ENCODE measurements around the gene HDAC10.

HDAC10 gene, protein sequence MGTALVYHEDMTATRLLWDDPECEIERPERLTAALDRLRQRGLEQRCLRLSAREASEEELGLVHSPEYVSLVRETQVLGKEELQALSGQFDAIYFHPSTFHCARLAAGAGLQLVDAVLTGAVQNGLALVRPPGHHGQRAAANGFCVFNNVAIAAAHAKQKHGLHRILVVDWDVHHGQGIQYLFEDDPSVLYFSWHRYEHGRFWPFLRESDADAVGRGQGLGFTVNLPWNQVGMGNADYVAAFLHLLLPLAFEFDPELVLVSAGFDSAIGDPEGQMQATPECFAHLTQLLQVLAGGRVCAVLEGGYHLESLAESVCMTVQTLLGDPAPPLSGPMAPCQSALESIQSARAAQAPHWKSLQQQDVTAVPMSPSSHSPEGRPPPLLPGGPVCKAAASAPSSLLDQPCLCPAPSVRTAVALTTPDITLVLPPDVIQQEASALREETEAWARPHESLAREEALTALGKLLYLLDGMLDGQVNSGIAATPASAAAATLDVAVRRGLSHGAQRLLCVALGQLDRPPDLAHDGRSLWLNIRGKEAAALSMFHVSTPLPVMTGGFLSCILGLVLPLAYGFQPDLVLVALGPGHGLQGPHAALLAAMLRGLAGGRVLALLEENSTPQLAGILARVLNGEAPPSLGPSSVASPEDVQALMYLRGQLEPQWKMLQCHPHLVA

GRCh38 chr22:50250555-50251476 is at the start of gene HDAC10:
Gene HDAC10 (minus strand): TSS chr22:50251265. CDS start chr22:50251032, 233 bp downstream.
- DNase-seq: peak; percentile 61

DNA sequence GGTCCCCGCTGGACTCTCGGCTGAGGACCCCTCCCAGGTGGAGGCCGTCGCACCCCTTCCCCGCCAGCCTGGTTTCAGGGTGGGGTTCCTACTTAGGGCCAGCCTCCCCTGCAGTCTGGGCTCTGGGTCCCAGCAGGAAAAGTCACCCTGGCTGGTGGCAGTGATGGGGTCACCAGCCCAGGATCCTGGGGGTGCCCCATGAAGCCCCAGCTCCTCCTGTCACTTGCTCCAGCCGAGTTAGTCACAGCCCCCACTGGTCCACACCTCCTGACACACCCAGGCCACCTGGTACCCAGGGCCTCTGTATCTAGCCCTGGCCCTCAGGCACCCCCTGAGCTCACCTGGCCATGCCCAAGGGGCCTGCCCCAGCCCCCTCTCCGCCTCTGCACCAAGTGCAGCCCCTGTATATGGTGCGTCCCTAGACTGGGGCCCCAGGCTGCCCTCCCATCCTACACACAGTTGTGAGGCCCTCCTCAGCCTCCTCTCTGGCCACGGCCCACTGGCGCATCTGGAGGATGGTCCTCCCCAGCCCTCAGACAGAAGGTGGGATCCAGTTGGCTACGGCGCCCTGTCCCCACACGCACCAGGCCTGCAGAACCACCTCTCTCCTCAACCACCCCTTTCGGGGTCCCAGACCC is 49.7 kb upstream of the HDAC10 start:
- no peak for DNase-seq

DNA sequence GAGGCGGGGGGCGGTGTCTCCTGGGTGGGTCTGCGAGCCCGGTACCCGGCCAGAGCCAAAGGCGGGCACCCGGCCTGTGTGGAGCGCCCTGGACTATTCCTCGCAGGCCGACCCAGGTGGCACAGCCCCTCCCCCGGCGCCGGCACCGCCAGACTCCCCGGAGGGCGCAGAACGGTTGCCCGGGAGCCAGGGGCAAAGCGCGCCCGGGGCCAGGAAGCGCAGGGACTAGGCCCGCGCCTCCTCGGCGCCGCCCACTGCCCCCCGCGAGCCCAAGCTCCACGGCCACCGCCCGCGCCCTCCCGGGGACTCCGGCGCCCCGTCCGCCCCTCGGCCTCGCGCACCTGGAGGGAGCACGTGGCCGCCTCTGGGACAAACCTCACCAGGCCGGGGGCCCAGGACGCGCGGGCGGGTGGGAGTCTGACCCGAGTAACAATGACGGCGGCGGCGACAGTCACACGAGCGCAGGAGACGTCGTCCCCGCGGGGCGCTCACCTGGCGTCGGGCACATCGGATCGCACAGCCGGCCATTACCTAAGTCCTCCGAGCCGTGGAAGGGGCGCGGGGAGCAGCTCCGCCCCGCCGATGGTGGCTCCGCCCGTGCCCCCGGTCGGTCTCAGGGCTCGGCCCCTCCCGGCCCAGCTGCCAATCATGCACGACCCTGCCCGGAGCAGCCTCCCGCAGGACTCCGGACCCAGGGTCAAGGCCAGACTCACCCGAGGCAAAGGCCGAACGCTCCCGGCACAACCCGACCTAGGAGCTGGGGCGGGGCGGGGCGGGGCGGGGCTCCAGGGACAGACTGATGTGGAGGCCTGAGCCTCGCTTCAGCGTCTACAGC is 48.9 kb upstream of the HDAC10 start:
- DNase-seq: peak; percentile 26

GRCh38 chr22:50298937-50299784 is 48.1 kb upstream of the HDAC10 start:
- no peak for DNase-seq

DNA sequence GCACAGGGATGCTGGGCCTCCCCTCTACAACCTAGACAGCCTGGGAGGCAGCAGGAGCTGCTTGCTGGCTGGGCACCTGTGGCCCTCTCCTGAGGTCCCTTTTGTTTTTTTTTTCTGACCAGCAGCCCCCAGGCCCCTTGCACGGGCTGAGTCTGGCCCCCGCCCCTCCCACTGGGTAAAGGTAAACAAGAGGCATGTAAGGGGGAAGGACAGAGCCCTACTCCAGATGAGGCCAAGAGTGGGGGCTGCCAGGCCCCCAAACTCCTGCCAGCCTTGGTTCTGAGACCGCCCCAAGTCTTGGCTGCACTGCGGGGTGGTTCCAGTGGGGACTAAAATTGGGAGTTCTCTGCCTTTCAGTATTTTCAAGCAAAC is 47.2 kb upstream of the HDAC10 start:
- DNase-seq: no peak

DNA sequence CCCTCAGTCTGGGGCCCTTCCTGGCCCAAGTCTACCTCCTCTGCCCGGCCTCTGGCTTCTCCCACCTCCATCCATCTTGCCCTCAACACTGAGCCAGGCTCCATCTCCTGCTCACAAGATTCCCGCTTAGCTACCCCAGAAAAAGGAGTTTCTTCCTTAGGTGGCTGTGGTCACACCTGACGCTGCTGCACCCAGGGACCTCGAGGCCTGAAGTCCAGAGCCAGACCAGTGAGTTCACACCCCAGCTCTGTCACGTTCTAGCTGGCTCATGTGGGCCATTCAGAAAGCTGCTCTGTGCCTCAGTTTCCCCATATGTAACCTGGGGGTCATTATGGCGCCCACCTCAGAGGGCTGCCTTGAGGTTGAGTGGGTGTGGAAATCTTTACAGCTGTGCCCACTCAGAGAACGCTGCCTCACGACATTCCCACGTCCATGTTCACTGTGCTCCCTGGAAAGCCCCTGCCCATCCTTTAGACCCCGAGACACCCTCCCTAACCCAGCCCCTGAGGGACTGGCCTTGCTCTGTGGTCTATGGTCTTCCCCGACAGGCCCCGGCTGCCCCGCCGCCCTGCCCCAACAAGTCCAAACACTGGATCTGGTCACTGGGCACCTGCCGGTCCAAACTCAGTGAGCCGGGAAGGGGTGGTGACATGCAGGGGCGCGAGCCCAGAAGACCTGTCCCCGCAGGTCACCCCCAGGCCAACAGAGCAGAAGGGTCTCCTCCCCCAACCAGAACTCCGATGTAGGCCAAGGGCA is 46.6 kb upstream of the HDAC10 start:
- no peak for DNase-seq

DNA sequence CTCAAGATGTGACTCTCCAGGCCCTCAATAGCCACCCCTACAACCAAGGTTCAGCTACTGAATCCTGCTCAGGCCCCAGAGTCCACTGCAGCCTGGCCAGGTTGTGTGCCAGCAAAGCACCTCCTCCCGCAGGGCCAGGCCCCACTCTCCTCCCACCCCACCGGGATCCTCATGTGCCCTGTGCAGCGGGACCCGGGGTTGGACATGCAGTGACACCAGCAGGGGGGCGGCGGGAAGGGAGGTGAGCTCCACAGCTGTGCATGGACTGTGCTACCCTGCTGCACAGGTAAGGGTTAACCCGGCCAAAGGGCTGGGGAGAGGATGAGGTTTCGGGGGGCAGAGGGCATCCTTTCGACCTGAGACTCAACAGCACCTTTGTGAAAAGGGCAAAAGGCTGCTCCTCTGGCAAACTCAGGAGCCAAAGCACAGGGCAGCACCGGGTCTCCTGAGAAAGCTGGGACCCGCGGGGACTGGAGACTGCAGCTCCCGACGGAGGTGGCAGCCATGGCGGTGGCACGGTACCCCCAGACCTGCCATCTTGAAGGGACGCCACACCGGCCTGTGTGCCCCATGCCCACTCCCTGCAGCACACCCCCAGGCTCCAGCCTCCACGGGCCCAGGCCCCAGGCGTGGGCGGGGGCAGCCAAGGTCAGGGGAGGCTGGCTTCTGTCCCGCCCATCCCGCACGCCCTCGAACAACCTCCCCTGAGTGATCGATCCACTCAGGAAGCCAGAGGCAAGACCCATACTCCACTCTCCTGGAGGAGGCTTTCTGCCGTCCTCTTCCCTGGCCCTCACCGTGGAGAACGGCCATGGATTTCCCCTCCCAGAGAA is 45.8 kb upstream of the HDAC10 start:
- DNase-seq: no peak

GRCh38 chr22:50294319-50294656 is 43.2 kb upstream of the HDAC10 start:
- DNase-seq: no peak

DNA sequence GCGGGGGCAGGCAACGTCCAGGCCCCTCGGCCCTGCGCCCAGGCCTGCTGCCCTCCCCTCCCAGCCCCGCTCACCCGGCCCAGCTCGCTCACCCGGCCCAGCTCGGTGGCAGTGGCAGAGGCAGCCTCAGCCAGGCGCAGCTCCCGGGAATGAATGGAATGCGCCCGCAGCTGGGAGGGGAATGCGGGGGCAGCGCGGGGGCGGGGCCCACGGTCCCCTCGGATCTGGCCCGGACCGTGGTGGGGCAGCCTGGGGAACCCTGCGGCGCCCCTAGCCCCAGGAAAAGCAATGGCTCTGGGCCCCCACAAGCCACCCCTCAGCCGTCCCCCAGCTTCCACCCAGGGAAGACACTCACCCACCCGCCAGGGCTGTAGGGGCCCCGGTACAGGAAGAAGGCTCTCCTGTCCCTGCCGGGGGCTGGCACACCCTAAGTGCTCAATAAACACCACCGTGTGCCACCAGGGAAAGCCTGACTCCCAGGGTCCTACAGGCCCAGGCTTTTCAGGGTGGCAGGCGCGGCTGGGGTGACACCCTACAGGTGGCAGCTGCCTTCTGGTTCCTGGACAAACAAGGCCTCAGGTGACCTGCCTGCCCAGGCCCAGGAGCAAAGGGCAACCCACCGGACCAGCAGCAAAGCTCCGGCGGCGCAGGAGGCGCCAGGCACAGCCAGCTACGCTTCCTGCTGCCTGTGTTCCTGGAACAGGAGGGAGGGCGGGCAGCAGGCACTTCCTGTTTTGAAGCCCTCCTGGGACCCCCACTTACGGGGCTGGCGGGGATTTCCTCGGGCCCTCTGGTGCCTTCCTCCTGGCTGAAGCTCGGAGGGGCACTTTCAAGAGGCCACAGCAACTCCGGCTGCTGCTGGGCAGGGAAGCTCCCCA is 42.6 kb upstream of the HDAC10 start:
- DNase-seq: peak; percentile 85

- DNase-seq: no peak
Measured at GRCh38 chr22:50292643-50293440, 41.8 kb upstream of the HDAC10 start.

DNA sequence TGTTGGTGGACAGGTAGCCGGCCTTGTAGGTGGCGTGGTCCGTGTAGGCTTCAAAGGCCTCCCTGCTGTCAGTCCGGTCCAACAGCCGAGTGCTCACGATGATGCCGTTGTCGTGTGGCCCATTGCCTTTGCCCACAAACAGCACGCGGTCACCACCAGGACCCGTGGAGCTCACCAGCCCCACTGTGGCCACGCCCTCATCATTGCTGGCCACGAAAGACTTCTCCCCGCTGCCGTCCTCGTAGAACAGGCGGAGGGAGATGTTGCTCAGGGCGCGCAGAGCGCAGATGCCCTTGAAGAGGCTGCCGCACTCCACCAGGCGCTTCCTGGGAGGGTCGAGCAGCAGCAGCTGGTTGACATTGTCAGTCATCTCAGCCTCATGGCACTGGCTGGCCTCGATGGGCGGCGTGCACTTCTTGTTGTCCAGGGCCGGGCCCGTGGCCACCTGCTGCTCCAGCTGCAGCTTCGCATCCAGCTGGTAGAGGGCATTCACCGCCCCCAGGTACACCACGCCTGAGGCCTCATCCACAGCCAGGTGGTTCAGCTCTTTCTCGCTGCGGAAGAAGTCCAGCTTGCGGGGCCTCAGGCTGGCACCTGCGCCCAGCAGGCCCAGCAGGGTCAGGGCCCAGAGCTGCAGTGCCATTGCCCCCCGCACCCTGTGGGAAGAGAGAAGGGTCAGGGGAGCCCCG is 39.0 kb upstream of the HDAC10 start:
- no peak for DNase-seq

- no peak for DNase-seq
Measured at GRCh38 chr22:50289151-50289941, 38.3 kb upstream of the HDAC10 start.

DNA sequence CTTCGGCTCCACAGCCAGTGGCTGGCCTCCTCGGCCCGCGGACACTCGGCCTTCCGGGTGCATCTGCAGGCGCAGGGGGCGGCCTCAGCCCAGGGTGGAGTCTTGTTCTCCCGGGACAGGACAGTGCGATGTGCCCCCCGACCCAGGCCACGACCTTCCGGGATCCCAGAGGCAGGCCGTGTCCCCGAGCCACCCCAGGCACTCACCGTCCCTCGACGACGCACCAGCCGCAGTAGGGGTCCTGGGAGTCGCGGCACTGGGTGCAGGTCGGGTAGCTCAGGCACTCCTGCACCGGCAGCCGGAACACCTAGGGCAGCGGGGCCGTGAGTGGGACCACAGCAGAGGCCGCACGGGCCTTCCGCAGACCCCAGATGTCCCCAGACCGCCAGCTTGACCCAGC is 36.7 kb upstream of the HDAC10 start:
- no peak for DNase-seq

DNA sequence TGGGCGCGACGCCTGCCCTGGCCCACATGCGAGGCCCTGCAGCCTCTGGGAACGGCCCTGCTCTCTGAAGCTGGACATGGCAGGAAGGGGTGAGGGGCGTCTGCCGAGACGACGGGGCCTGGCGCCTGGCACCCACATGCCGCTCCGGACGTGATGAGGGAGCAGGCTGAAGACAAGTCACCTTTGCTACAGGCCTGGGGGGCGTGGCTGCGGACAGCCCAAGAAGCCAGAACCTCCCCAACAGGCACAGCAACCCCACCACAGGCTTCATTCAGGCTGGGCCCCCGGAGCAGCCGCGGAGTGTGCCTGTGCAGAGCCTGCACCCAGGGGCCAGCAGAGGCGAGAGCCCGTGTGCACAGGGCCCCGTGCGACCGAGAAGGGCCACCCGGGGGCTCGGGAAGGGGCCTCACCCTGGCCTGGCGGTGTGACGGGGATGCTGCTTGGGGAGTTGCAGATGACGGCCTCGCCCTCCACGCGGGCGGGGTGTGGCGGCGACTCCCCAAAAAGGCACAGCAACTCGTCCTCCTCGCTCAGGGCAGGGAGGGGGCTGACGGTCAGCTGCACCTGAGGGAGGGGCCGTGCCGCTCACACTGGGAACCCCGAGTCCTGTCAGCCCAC is 35.7 kb upstream of the HDAC10 start:
- no peak for DNase-seq

- no peak for DNase-seq
Measured at GRCh38 chr22:50286275-50286674, 35.2 kb upstream of the HDAC10 start.
